AG09319 (cell line): ENCODE data around the gene PKP4.

Experiments used
- DNase-seq: peaks from one replicate; pipeline ENCODE4 v3.0.0-alpha.2; 2010; ENCODE audit warnings: low read depth; ENCODE audit errors: extremely low read depth
- TF ChIP-seq, protein P1 (sequence below): IDR thresholded peaks from 2 replicates; pipeline ENCODE4 v1.5.1; 2011; ENCODE audit warnings: low read depth, mild to moderate bottlenecking, inconsistent platforms, low read length, moderate library complexity

The PKP4 gene

GRCh38 chr2:158456309-158457066 is at the start of gene PKP4, which contains the start of gene CCDC148:
TSS of gene PKP4 (plus strand) at chr2:158456952. CDS start at chr2:158533185, 76,233 bp downstream.
TSS of gene CCDC148 (minus strand) at chr2:158456753. CDS start at chr2:158456439, 314 bp downstream.
- TF ChIP-seq, protein P1, sequence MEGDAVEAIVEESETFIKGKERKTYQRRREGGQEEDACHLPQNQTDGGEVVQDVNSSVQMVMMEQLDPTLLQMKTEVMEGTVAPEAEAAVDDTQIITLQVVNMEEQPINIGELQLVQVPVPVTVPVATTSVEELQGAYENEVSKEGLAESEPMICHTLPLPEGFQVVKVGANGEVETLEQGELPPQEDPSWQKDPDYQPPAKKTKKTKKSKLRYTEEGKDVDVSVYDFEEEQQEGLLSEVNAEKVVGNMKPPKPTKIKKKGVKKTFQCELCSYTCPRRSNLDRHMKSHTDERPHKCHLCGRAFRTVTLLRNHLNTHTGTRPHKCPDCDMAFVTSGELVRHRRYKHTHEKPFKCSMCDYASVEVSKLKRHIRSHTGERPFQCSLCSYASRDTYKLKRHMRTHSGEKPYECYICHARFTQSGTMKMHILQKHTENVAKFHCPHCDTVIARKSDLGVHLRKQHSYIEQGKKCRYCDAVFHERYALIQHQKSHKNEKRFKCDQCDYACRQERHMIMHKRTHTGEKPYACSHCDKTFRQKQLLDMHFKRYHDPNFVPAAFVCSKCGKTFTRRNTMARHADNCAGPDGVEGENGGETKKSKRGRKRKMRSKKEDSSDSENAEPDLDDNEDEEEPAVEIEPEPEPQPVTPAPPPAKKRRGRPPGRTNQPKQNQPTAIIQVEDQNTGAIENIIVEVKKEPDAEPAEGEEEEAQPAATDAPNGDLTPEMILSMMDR, result no peak; the same call in 1 of the 2 replicates
- peak; percentile 79 for DNase-seq

GRCh38 chr2:158407031-158407430 is 49.7 kb upstream of the PKP4 start:
- no peak for DNase-seq
- TF ChIP-seq, protein P1, result no peak

GRCh38 chr2:158410132-158410531 is 46.6 kb upstream of the PKP4 start:
- no peak for DNase-seq
- TF ChIP-seq, protein P1, result no peak

GRCh38 chr2:158411748-158412147 is 45.0 kb upstream of the PKP4 start:
- no peak for DNase-seq
- TF ChIP-seq, protein P1, result no peak

DNA sequence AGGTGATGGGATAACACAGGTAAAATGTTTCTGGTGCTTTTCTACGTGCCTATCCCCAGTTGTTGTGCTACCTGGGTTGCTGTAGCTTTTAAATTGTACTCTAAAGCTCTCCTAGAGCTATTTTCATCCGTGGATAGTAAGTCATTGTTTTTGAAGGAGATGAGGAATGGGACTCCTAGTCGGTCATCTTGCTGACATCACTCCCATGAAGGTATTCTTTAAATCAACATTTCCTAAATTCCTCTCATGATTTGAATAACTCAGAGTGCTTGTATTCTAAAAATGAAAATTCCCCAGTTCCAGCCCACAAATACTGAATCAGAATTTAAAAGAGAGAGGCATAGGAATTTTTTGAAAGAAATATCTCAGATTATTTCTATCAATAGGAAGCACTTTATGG is 44.5 kb upstream of the PKP4 start:
- no peak for DNase-seq
- TF ChIP-seq, protein P1, result no peak

DNA sequence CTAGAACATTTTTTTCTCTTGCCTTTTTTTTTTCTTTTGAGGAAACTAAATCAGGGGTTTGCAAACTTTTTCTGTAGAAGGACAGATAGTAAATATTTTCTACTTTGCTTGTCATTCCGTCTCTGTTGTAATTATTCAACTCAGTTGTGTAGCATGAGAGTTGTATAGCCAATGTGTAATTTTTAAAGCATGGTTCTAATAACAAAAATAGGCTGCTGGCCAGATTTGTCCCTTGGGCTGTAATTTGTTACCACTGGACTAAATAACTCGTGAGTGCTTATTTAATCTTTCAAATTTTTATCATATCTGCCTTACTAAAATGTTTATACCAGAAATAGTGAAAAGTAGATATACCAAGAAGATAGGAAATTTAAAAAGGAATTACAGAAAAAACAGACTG is 43.2 kb upstream of the PKP4 start:
- peak; percentile 50 for DNase-seq
- TF ChIP-seq, protein P1, result no peak

DNA sequence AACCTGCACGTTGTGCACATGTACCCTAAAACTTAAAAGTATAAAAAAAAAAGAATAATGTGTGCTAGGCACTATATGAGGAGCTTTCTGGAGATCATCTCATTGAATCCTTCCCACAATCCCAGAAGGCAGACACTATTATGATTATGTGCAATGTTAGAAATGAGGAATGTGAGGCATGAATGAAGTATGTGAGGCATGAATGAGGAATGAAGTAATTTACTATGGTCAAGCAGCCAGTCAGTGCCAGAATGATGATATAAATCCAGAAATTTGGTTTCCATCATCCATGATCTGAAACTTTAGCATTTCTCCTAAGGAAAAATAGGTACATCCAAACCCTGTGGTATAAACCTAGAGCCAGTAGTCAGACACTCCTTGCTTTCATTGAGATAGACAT is 42.2 kb upstream of the PKP4 start:
- no peak for DNase-seq
- TF ChIP-seq, protein P1, result no peak
